Suprapubic skin (tissue), 4 donors: ENCODE data around the gene PVRIG. TPM values are rescaled to one million over a fixed set of nuclear protein-coding genes. Genes with fewer than 3 reads are reported as not detected.
"Not testable (repeated sequence)": the region's sequence is repeated elsewhere in the genome, so short reads cannot be mapped to it uniquely, and the experiment has no call there.

Experiments
- DNase-seq, 2 donors: peaks; one replicate each; pipeline ENCODE4 v3.0.0-alpha.2; 2019; ENCODE audit warnings: low spot score in 2 of 2
- H3K27ac ChIP-seq: fragments of 200-600 bp; sonication (generic); one replicate; pipeline ENCODE4 v1.5.1; 2019
- H3K27me3 ChIP-seq: fragments of 200-600 bp; sonication (generic); one replicate; pipeline ENCODE4 v1.5.1; 2019
- H3K36me3 ChIP-seq: fragments of 200-600 bp; sonication (generic); one replicate; pipeline ENCODE4 v1.5.1; 2019
- H3K4me1 ChIP-seq: fragments of 200-600 bp; sonication (generic); one replicate; pipeline ENCODE4 v1.5.1; 2019
- H3K4me3 ChIP-seq: fragments of 200-600 bp; sonication (generic); one replicate; pipeline ENCODE4 v1.5.1; 2019; ENCODE audit warnings: mild to moderate bottlenecking
- H3K9me3 ChIP-seq: fragments of 200-600 bp; sonication (generic); one replicate; pipeline ENCODE4 v1.5.1; 2019
- EP300 ChIP-seq: sonication (generic); formaldehyde crosslinking; IDR thresholded peaks from one replicate; pipeline ENCODE4 v1.6.1; 2017; ENCODE audit warnings: antibody characterized with exemption
- POLR2A ChIP-seq, 2 donors: fragments of 450-650 bp; IDR thresholded peaks; one replicate each; pipeline ENCODE4 v1.6.1; 2017; ENCODE audit warnings: antibody characterized with exemption in 2 of 2, mild to moderate bottlenecking in 2 of 2, moderate library complexity in 2 of 2
- POLR2AphosphoS5 ChIP-seq, 3 donors: sonication (generic); formaldehyde crosslinking; IDR thresholded peaks; one replicate each; pipeline ENCODE4 v1.6.1; 2017; ENCODE audit warnings: antibody characterized with exemption in 3 of 3
- WGBS: methylation state at CpG from one replicate; pipeline ENCODE4 v1.1.5; 2018; 5-methylcytosine and 5-hydroxymethylcytosine counted together
- total RNA-seq, 4 donors: library from RNA; depleted of rRNA; stranded (reverse); fragments of >200 nt; gene quantifications; one replicate each; pipeline ENCODE4 v1.1.0, GENCODE V29; 2016
- TF ChIP-seq, protein P1 (sequence below), 2 donors: fragments of 200-600 bp in 1 of 2; fragments of 450-650 bp in 1 of 2; sonication (generic) in 1 of 2; IDR thresholded peaks; one replicate each; pipeline ENCODE4 v1.5.1; 2016 to 2019; ENCODE audit warnings: antibody characterized with exemption in 2 of 2, mild to moderate bottlenecking in 1 of 2, moderate library complexity in 1 of 2

Gene PVRIG
- total RNA-seq, 4 donors from 2014 or later, result not detected

DNA sequence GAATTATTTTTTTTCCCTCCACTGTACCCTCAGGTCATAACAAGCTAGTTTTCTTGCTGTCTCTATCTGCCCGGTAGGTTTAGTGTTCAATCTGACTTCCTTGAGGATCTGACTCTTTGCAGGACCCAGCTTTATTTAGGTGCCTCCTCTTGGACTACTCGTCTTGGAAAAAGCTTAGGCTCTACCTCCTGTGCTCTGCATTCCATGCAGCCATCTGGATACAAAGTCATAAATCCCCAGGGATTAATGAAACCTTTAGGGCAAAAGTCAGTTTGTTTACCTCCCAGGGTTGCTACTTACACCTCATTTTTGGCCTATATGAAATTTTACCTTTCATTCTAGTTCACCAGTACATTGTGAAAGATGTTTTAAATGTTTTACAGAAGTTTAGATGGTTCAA is 34.0 kb upstream of the PVRIG start:
- no peaks in the 10 kb centered on the region for H3K27me3 ChIP-seq
- WGBS, result 69% methylated on average over 2 of the region's 2 CpGs
- H3K9me3 ChIP-seq, result no peaks in the 10 kb centered on the region
- H3K4me1 ChIP-seq, result peaks cover 2% of the 10 kb centered on the region
- DNase-seq, result no peak
- no peak overlapping the region for H3K4me3 ChIP-seq
- no peak overlapping the region for H3K27ac ChIP-seq
- H3K36me3 ChIP-seq, result no peaks in the 10 kb centered on the region
- TF ChIP-seq, protein P1, sequence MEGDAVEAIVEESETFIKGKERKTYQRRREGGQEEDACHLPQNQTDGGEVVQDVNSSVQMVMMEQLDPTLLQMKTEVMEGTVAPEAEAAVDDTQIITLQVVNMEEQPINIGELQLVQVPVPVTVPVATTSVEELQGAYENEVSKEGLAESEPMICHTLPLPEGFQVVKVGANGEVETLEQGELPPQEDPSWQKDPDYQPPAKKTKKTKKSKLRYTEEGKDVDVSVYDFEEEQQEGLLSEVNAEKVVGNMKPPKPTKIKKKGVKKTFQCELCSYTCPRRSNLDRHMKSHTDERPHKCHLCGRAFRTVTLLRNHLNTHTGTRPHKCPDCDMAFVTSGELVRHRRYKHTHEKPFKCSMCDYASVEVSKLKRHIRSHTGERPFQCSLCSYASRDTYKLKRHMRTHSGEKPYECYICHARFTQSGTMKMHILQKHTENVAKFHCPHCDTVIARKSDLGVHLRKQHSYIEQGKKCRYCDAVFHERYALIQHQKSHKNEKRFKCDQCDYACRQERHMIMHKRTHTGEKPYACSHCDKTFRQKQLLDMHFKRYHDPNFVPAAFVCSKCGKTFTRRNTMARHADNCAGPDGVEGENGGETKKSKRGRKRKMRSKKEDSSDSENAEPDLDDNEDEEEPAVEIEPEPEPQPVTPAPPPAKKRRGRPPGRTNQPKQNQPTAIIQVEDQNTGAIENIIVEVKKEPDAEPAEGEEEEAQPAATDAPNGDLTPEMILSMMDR (IDR thresholded peaks at IDR 0.05), result no peak
- TF ChIP-seq POLR2A (IDR thresholded peaks at IDR 0.05), result no peak
- no peak for TF ChIP-seq EP300
- TF ChIP-seq POLR2AphosphoS5 (IDR thresholded peaks at IDR 0.05), result no peak

DNA sequence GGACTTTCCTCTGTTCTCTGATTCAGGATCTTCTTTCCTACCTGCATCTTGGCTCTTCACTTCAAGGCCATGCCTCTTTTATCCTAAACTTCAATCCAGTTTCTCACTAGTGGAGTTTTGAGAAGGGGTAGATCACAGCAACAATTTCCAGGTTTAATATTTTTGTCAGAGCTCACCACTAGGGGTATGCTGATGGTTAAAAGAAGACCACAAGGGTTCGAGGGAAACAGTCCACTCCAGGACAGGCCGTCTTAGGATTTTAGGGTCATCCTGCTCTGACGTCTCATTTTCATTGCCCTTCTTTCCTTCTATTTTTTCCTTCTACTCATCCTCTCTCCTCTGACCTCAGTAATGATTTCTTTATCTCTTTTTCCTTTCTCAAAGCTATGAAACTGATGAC is 30.7 kb upstream of the PVRIG start:
- H3K9me3 ChIP-seq, result no peaks in the 10 kb centered on the region
- H3K4me1 ChIP-seq, result peaks cover 2% of the 10 kb centered on the region
- H3K27ac ChIP-seq, result no peak overlapping the region
- TF ChIP-seq EP300 (no peak), POLR2A (IDR thresholded peaks at IDR 0.05) (no peak), POLR2AphosphoS5 (IDR thresholded peaks at IDR 0.05) (no peak)
- TF ChIP-seq, protein P1 (IDR thresholded peaks at IDR 0.05), result no peak
- no peaks in the 10 kb centered on the region for H3K27me3 ChIP-seq
- no peak for DNase-seq
- H3K4me3 ChIP-seq, result no peak overlapping the region
- H3K36me3 ChIP-seq, result no peaks in the 10 kb centered on the region
- 73% methylated on average over 3 of the region's 3 CpGs for WGBS

DNA sequence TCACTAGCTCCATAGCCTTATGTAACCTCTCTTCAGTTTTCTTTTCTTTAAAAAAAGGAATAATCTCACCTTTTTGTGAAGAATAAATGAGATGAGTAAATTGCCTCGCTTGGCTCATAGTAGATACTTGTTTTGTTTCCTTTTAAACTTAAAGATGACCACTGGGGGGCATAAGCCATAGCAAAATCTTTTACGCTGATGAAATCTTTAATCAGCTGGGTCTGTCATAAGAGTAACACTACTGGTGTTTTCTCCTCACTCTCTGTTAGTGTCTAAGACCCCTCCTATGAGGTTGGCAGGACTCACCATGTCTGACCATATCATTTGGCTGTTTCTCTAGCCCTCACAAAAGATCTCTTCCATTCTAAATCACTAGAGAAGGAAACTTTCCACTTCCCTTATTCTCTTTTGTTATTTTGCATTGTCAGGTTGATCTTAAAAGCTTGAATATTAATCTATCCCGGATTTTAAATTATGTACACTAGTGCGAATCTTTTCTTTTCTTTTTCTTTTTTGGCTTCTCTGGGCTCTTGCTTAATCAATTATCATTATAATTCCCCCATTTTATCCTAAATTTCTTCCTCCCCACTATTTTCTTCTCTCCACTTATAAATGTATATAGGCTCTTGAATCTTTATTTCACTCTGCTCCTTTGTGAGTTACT is 29.6 kb upstream of the PVRIG start:
- no peak overlapping the region for H3K4me3 ChIP-seq
- TF ChIP-seq POLR2AphosphoS5 (IDR thresholded peaks at IDR 0.05), result no peak
- TF ChIP-seq, protein P1 (IDR thresholded peaks at IDR 0.05), result no peak
- TF ChIP-seq POLR2A (IDR thresholded peaks at IDR 0.05), result no peak
- TF ChIP-seq EP300, result no peak
- H3K36me3 ChIP-seq, result no peaks in the 10 kb centered on the region
- no peak overlapping the region for H3K27ac ChIP-seq
- DNase-seq, result no peak
- no peaks in the 10 kb centered on the region for H3K27me3 ChIP-seq
- 69% methylated on average over 4 of the region's 4 CpGs for WGBS
- peaks cover 2% of the 10 kb centered on the region for H3K4me1 ChIP-seq
- H3K9me3 ChIP-seq, result no peaks in the 10 kb centered on the region

DNA sequence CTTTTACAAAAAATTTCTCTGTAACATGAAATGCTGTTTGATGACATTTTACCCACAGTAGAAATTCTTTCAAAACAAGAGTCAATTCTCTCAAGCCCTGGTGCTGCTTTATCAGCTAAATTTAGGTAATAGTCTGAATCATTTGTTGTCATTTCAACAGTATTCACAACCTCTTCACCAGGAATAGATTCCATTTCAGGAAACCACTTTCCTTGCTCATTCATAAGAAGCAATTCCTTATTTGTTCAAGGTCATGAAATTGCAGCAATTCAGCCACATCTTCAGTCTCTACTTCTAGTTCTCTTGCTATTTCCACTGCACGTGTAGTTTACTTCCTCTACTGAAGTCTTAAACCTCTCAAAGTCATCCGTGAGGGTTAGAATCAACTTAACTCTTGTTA is 28.0 kb upstream of the PVRIG start:
- H3K9me3 ChIP-seq, result no peaks in the 10 kb centered on the region
- H3K4me3 ChIP-seq, result no peak overlapping the region
- no peak overlapping the region for H3K27ac ChIP-seq
- H3K4me1 ChIP-seq, result peaks cover 2% of the 10 kb centered on the region
- no peak for DNase-seq
- H3K36me3 ChIP-seq, result no peaks in the 10 kb centered on the region
- TF ChIP-seq POLR2AphosphoS5 (IDR thresholded peaks at IDR 0.05), result no peak
- TF ChIP-seq, protein P1 (IDR thresholded peaks at IDR 0.05), result no peak
- no peak for TF ChIP-seq POLR2A (IDR thresholded peaks at IDR 0.05)
- no peak for TF ChIP-seq EP300
- H3K27me3 ChIP-seq, result no peaks in the 10 kb centered on the region
- 64% methylated on average over 2 of the region's 2 CpGs for WGBS

DNA sequence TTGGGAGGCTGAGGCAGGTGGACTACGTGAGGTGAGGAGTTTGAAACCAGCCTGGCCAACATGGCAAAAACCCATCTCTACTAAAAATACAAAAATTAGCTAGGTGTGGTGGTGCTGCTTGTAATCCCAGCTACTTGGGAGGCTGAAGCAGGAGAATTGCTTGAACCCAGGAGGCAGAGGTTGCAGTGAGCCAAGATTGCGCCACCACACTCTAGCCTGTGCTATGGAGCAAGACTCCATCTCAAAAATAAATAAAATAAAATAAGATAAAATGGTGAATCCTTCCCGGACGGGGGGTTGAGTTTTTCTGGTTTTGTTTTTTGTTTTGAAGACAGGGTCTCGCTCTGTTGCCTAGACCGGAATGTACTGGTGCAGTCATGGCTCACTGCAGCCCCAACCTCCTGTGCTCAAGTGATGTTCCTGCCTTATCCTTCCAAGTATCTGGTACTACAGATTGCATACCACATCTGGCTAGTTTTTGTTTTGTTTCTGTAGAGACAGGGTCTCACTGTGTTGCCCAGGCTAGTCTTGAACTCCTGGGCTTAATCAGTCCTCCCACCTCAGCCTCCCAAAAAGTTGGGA is 27.4 kb upstream of the PVRIG start:
- H3K9me3 ChIP-seq, DNase-seq, H3K4me1 ChIP-seq, H3K27me3 ChIP-seq, H3K36me3 ChIP-seq, H3K4me3 ChIP-seq, H3K27ac ChIP-seq: not testable (repeated sequence)
- 92% methylated on average over 6 of the region's 6 CpGs for WGBS
